Measurements from ENCODE around the gene ZNF441.

DNA sequence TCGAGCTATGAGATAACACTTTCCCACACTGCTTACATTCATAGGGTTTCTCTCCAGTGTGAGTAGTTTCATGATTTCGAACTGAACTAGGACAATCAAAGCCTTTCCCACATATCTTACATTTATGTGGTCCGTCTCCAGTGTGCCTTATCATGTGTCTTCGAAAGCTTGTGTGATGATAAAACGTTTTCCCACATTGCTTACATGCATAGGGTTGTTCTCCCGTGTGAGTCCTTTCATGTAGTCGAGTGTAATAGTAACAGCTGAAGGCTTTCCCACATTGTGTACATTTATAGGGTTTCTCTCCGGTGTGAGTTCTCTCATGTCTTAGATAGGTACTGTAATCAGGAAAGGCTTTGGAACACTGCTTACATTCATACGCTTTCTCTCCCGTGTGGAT, 44.4 kb upstream of the ZNF441 start:
- TF ChIP-seq EP300 (conservative IDR thresholded peaks at IDR 0.05; ENCODE audit: poor library complexity, severe bottlenecking) (no peak), CTCF (IDR thresholded peaks at IDR 0.05; ENCODE audit: poor library complexity, severe bottlenecking) (no peak), TAF1 (IDR thresholded peaks at IDR 0.05; ENCODE audit: low read depth) (no peak), RAD21 (conservative IDR thresholded peaks at IDR 0.05) (no peak), MXI1 (conservative IDR thresholded peaks at IDR 0.05; ENCODE audit: poor library complexity, severe bottlenecking) (no peak), EZH2 (IDR thresholded peaks at IDR 0.05; ENCODE audit: borderline replicate concordance, insufficient read depth, low read length, poor library complexity, severe bottlenecking) (no peak), REST (IDR thresholded peaks at IDR 0.05; ENCODE audit: borderline replicate concordance) (no peak)
